Measurements from ENCODE around the gene PHYKPL.
A peak's percentile ranks its signal among the peaks of the same experiment; 100 is the strongest.
"Not testable (repeated sequence)": the region's sequence is repeated elsewhere in the genome, so short reads cannot be mapped to it uniquely, and the experiment has no call there.

Gene PHYKPL

GRCh38 chr5:178238711-178239592 lies 6.3 kb upstream of the PHYKPL start:
- no peak for DNase-seq (ENCODE audit: low read depth)

- no peak for DNase-seq (ENCODE audit: low read depth)
Measured at GRCh38 chr5:178238313-178238635, 5.7 kb upstream of the PHYKPL start.

GRCh38 chr5:178237431-178238312 lies 5.1 kb upstream of the PHYKPL start:
- DNase-seq (ENCODE audit: low read depth) = peak; percentile 51

- DNase-seq (ENCODE audit: low read depth) = no peak
Measured at GRCh38 chr5:178236679-178237078, 4.1 kb upstream of the PHYKPL start.

GRCh38 chr5:178236126-178236525 lies 3.5 kb upstream of the PHYKPL start:
- DNase-seq (ENCODE audit: low read depth) = no peak

GRCh38 chr5:178235588-178235974 lies 3.0 kb upstream of the PHYKPL start:
- DNase-seq (ENCODE audit: low read depth) = no peak

GRCh38 chr5:178234750-178235587 lies 2.4 kb upstream of the PHYKPL start:
- DNase-seq (ENCODE audit: low read depth) = peak; percentile 75

- no peak for DNase-seq (ENCODE audit: low read depth)
Measured at GRCh38 chr5:178234121-178234749, 1.6 kb upstream of the PHYKPL start.

- no peak for DNase-seq (ENCODE audit: low read depth)
Measured at GRCh38 chr5:178232920-178233429, 373 bp upstream of the PHYKPL start.

- DNase-seq (ENCODE audit: low read depth) = no peak
Measured at GRCh38 chr5:178231539-178232123, 971 bp downstream of the PHYKPL start.

- DNase-seq (ENCODE audit: low read depth) = no peak
Measured at GRCh38 chr5:178230879-178231538, 1.6 kb downstream of the PHYKPL start.

- DNase-seq (ENCODE audit: low read depth) = no peak
Measured at GRCh38 chr5:178229861-178230260, 2.7 kb downstream of the PHYKPL start.

- DNase-seq (ENCODE audit: low read depth) = not testable (repeated sequence)
Measured at GRCh38 chr5:178229111-178229510, 3.5 kb downstream of the PHYKPL start.

GRCh38 chr5:178228609-178229008 lies 4.0 kb downstream of the PHYKPL start:
- DNase-seq (ENCODE audit: low read depth) = no peak

GRCh38 chr5:178227929-178228328 lies 4.7 kb downstream of the PHYKPL start:
- DNase-seq (ENCODE audit: low read depth) = no peak

- DNase-seq (ENCODE audit: low read depth) = peak; percentile 57
Measured at GRCh38 chr5:178227138-178227659, 5.4 kb downstream of the PHYKPL start.

- DNase-seq (ENCODE audit: low read depth) = no peak
Measured at GRCh38 chr5:178225174-178225573, 7.4 kb downstream of the PHYKPL start.

GRCh38 chr5:178224403-178224802 lies 8.2 kb downstream of the PHYKPL start:
- DNase-seq (ENCODE audit: low read depth) = no peak

GRCh38 chr5:178223828-178224335 lies 8.7 kb downstream of the PHYKPL start:
- no peak for DNase-seq (ENCODE audit: low read depth)

GRCh38 chr5:178223196-178223773 lies 9.3 kb downstream of the PHYKPL start:
- DNase-seq (ENCODE audit: low read depth) = no peak
